Activated naive CD4-positive, alpha-beta T cell treated with anti-CD3 and anti-CD28 coated beads, Interleukin-2, amount 50 U/mL, for 16 hours (primary cell): Measurements from ENCODE around the gene HSPB6.

Experiments
- DNase-seq: peaks from one replicate; pipeline ENCODE4 v3.0.0-alpha.2; 2020

Gene HSPB6

GRCh38 chr19:35744430-35745327, 12.2 kb downstream of the HSPB6 start:
- DNase-seq, result peak; percentile 92

DNA sequence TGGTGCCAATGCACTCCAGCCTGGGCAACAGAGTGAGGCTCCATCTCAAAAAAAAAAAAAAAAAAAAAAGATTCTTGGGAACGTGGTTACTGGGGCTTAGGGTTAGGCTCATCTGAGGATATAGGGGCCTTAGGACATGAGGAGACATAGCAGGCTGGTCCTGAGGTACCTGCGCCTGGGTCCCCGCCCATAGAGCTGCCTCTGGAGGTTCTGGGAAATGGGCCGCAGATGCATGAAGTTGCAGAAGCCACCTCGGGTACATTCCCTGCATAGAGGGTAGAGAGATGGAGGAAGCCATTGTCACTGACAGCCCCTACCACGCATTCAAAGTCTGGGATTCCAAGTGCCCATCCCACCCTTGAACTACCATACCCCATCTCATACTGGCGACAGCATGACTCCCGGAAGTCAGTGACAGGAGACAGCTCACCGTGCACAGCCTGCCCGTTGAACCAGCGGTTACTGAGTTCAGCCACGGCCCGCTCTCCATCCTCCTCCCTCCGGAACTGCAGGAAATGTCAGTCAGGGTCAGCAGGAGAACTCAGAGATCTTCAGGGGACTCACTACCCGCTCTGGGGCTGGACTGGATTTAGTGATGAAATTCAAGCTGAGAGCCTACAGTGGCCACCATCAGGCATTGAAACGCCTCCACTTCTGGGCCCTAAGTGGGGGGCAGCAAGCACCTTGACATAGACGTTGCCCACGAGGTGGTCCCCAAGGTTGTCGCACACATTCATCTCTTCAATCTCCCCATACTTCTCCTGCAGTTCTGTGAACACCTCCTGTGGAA, 13.0 kb downstream of the HSPB6 start:
- DNase-seq, result no peak

DNA sequence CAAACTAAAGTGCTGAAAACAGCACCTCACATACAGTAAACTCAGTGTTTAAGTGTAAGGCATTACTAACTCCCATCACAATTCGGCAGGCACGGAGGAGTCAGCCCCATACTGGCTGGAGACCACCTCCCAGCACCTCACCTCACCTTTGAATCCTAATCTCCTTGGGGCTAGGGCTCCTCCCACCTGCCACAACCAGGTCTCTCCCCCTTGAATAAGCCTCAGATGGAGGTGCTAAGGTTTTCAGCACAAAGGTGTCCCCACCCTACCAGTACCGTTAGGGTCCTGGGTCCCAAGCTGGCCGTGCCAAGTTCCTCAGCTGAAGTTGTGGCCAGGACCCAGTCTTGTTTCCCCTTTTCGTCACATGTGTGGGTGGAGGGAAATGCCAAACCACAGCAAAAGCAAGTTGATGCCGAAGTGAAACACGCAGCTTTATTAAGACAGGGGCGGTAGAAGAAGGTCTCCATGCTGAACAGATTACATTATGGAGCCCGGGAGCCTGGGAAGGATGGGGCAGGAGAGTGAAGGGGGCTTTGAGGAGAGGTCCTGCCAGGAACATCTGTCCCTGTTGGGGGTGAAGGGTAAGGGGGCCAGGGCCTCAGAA, 14.6 kb downstream of the HSPB6 start, which contains the start of gene IGFLR1:
IGFLR1 (minus strand) TSS at position 332 of the 604 bp plus-strand sequence. CDS start 1,272 bp downstream, outside the sequence.
- DNase-seq, result peak; percentile 71

DNA sequence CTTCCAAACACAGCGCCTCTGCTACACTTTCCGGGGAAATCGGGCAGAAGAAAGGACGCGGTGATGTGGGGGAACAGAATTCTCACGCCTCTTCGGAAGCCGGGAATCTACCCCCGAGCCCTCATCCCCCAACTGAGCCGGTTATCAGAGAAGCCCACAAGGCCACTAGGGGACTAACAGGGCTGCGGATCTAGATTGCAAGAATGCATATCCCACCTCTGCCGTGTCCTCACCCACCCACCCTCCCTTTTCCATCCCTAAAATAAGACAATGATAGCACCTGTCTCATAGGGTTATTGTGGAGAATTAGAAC, 15.7 kb downstream of the HSPB6 start:
- DNase-seq, result no peak

- DNase-seq, result peak; percentile 97
Observed at GRCh38 chr19:35740423-35741202, 16.2 kb downstream of the HSPB6 start.

- no peak for DNase-seq
Observed at GRCh38 chr19:35740108-35740422, 16.8 kb downstream of the HSPB6 start.

DNA sequence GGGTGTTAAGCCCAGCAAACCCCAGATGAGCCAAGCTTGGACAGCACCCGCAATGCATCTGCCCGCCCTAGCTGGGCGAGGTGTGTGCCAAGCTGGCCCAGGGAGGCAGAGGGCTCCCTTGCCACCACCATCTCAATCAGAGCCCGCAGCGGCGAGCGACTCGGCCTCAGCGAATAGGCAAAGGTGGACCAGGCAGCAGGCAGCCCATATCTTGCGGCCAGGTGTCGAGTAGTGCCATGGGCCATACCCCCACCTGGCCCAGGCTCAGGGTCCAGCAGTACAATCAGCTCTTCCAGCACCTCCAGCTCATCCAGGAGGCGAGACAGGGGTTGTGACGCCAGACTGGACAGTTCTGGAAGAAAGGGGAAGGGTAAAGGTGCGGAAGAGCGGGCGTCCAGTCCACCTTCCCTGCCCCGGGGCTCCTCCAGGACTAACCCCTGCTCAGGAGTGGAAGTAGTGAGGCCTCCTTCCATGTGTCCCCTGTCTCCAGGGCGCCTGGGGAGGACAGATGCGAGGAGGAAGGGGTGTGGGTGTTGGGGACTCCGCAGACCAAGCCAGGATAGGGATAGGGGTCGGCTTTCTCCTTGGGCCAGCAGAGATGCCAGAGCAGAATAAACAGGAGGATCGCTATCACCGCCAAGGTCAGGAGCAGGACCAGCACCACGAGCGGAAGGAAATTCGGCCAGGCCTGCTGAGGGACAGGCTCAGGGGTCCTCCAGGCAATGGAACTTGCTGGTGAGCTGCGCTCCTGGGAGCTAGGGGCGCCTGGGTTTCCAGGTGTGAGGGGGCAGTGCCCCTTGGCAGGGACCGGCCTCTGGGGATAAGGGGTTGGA, 17.3 kb downstream of the HSPB6 start:
- no peak for DNase-seq

DNA sequence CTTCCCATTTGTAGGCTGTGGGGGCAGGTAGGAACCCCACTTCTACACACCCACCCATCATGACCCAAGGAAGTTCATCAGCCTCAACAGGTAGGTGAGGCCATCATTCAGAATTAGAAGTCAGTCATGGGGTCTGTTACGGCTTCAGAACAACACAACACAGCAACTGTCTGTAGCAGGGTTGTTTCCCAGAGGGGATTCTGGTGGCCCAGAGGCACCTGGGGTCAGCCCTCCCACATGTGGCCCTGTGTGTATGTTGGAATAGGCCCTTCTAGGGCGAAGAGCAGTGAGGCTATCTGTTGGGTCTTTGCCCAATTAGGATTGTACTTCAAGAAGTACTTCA, 18.0 kb downstream of the HSPB6 start:
- no peak for DNase-seq

GRCh38 chr19:35738021-35738886, 18.6 kb downstream of the HSPB6 start:
- DNase-seq, result no peak

GRCh38 chr19:35736913-35737886, 19.6 kb downstream of the HSPB6 start:
- no peak for DNase-seq

DNA sequence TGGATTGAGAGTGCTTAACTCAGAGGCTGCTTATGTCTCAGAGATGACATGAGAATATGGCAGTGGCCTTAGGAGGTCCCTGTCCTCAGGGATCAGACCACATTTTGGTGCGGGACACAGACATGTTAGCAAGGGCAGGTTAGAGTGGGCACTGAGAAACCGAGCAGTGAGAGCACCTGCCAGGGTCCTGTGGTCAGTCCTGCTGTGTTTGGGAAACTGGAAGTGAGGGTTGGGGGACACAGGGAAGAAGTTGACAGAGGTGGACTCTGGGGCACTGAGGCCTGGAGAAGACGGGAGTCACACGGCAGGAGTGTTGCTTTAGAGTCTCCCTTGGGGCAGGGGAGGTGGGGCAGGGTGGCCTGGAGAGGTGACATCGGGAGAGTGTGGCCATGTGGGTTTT, 21.9 kb downstream of the HSPB6 start:
- no peak for DNase-seq

- DNase-seq, result no peak
Observed at GRCh38 chr19:35734273-35734672, 22.6 kb downstream of the HSPB6 start.

GRCh38 chr19:35733180-35734125, 23.4 kb downstream of the HSPB6 start:
- no peak for DNase-seq

DNA sequence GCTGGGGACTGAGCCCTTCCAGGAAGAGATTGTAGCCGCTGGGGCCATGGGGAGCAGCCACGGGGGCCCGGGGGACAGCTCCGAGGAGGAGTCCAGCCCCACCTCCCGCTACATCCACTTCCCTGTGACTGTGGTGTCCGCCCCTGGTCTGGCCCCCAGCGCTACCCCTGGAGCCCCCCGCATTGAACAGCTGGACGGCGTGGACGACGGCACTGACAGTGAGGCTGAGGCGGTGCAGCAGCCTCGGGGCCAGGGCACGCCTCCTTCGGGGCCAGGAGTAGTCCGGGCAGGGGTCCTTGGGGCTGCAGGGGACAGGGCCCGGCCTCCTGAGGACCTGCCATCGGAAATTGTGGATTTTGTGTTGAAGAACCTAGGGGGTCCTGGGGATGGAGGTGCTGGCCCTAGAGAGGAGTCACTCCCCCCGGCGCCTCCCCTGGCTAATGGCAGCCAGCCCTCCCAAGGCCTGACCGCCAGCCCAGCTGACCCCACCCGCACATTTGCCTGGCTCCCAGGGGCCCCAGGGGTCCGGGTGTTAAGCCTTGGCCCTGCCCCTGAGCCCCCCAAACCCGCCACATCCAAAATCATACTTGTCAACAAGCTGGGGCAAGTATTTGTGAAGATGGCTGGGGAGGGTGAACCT, 24.2 kb downstream of the HSPB6 start:
- DNase-seq, result no peak

GRCh38 chr19:35731779-35732405, 24.9 kb downstream of the HSPB6 start:
- DNase-seq, result no peak

DNA sequence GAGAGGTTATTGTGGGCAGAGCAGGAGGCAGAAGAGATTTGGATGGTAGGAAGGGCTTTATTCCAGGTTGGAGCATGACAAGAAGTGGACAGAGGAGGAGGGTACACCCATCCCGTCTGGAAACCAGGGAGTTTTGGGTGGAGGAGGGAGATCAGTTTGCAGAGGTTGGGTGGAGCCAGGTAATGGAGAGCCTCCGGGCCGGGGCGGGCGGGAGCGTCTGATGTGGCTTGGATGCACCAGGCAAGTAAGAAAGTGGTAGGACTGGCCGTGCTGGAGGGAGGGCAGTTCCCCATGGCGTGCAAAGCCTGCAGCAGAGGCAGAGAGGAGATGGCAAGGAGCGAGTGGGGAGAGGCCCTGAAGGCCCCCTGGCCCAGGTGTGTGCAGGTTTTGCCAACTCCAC, 25.5 kb downstream of the HSPB6 start:
- DNase-seq, result no peak

DNA sequence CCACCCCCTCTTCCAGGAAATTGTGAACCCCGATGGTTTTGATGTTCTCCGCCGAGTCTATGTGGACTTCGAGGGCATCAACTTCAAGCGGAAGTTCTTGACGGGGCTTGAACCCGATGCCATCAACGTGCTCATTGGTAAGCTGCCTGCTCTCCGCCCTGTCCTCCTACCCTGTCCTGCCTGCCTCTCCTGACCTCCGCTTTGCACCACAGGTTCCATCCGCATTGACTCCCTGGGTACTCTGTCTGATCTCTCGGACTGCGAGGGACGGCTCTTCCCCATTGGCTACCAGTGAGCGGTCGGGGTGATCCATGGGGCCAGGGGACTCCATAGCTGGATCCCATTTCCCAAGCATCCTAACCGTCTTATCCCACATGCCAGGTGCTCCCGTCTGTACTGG, 26.5 kb downstream of the HSPB6 start:
- no peak for DNase-seq

DNA sequence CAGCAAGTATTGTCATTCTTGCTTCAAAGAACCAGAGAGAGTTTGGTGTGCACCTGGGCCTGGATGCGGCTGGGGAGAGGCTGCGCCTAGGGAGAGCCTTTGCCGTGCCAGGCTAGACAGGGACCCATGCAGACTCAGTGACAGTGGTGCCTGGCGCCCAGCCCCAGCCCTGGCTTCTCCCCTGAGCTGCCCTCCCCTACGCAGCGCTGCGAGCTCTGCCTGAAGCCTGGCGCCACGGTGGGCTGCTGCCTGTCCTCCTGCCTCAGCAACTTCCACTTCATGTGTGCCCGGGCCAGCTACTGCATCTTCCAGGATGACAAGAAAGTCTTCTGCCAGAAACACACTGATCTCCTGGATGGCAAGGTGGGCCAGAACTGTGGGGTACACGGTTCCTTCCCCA, 27.1 kb downstream of the HSPB6 start:
- DNase-seq, result no peak
